OCI-LY1 (cell line): Measurements from ENCODE around the gene CNNM1.

ENCODE experiments used
- H2AFZ ChIP-seq: fragments of 200-600 bp; sonication (generic), shearing (Covaris generic); 2 replicates; pipeline ENCODE4 v1.6.0; 2014; ENCODE audit warnings: antibody characterized with exemption, mild to moderate bottlenecking, low read length
- H3F3A ChIP-seq: fragments of 200-600 bp; sonication (generic), shearing (Covaris generic); 2 replicates; pipeline ENCODE4 v1.6.0; 2014; ENCODE audit warnings: mild to moderate bottlenecking, antibody characterized with exemption, low read length, moderate library complexity; ENCODE audit not compliant: insufficient read depth
- H3K27ac ChIP-seq: fragments of 200-600 bp; sonication (generic); 2 replicates; pipeline ENCODE4 v1.5.1; 2014; ENCODE audit warnings: low read length, mixed run types, mild to moderate bottlenecking, low read depth; ENCODE audit not compliant: poor library complexity, severe bottlenecking
- H3K27me3 ChIP-seq: fragments of 200-600 bp; sonication (generic); 2 replicates; pipeline ENCODE4 v1.6.0; 2014; ENCODE audit warnings: antibody characterized with exemption, mild to moderate bottlenecking, low read length, moderate library complexity; ENCODE audit not compliant: insufficient read depth
- H3K36me3 ChIP-seq: fragments of 200-600 bp; sonication (generic); 2 replicates; pipeline ENCODE4 v1.6.1; 2014; ENCODE audit warnings: mild to moderate bottlenecking, antibody characterized with exemption, low read length, moderate library complexity, mixed read lengths; ENCODE audit not compliant: insufficient read depth
- H3K4me1 ChIP-seq: fragments of 200-600 bp; sonication (generic); 2 replicates; pipeline ENCODE4 v1.5.1; 2014; ENCODE audit warnings: mild to moderate bottlenecking, low read length, moderate library complexity; ENCODE audit not compliant: insufficient read depth, severe bottlenecking
- H3K4me2 ChIP-seq: fragments of 200-600 bp; sonication (generic), shearing (Covaris generic); 2 replicates; pipeline ENCODE4 v1.6.1; 2014; ENCODE audit warnings: low read length
- H3K4me3 ChIP-seq: fragments of 200-600 bp; sonication (generic); 2 replicates; pipeline ENCODE4 v1.5.1; 2014; ENCODE audit warnings: low read length, low read depth, mild to moderate bottlenecking, mixed read lengths; ENCODE audit not compliant: poor library complexity, severe bottlenecking
- H3K79me2 ChIP-seq: fragments of 200-600 bp; shearing (Covaris generic); 2 replicates; pipeline ENCODE4 v1.6.1; 2016; ENCODE audit warnings: mixed run types, low read length, mixed read lengths; ENCODE audit not compliant: insufficient read depth
- H3K9ac ChIP-seq: fragments of 200-600 bp; sonication (generic), shearing (Covaris generic); 2 replicates; pipeline ENCODE4 v1.6.1; 2014; ENCODE audit warnings: mild to moderate bottlenecking, low read length, mixed read lengths
- H3K9me2 ChIP-seq: fragments of 200-600 bp; sonication (generic), shearing (Covaris generic); 2 replicates; pipeline ENCODE4 v1.6.1; 2014; ENCODE audit warnings: low read depth, mild to moderate bottlenecking, low read length, mixed read lengths
- H3K9me3 ChIP-seq: fragments of 200-600 bp; shearing (Covaris generic); 2 replicates; pipeline ENCODE4 v1.6.1; 2014; ENCODE audit warnings: low read length, mixed read lengths
- H4K20me1 ChIP-seq: fragments of 200-600 bp; sonication (generic), shearing (Covaris generic); 2 replicates; pipeline ENCODE4 v1.6.0; 2016; ENCODE audit warnings: mild to moderate bottlenecking, low read length; ENCODE audit not compliant: insufficient read depth
- EZH2 ChIP-seq: fragments of 200-600 bp; sonication (generic), shearing (Covaris generic); IDR thresholded peaks from 2 replicates; pipeline ENCODE4 v1.8.0; 2017; ENCODE audit warnings: borderline replicate concordance, mixed run types, mild to moderate bottlenecking, antibody characterized with exemption, low read length, moderate library complexity, mixed read lengths
- TF ChIP-seq, protein P1 (sequence below): fragments of 200-600 bp; sonication (generic), shearing (Covaris generic); IDR thresholded peaks from 2 replicates; pipeline ENCODE4 v1.5.1; 2017; ENCODE audit warnings: mild to moderate bottlenecking, antibody characterized with exemption, low read length, moderate library complexity, mixed read lengths

CNNM1 gene

DNA sequence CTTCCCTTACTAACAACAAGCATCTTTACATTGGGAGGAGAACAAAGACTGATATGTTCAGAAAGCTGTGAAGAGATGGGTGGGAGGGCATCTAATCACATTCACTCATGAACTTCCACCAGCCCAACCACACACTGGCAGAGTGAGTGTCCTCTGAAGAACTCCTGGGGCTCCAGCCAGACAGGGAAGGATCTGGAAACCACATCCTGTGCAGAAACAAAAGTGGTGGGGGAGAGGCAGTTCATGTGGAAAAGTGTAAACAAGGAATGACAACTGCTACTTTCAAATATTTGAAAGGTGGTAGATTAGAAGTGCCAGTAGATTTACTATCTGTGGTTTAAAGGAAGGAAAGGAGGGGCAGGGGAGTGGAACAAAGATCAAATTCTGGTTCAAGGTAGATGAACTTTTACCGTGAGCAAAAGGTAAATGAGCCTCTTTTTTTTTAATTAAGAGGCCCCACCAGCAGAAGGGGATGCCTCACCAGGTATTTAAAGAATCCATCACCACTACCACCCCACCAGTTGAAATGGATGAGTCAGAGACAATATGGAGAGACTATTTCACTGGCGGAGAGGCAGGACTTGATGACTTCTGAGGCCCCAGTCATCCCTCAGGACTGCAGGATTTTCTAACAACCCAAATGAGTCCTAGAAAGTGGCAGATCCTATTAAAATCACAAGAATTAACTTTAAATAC is 66.7 kb downstream of the CNNM1 start:
- no peak overlapping the region for H3K9ac ChIP-seq
- H4K20me1 ChIP-seq, result no peaks in the 10 kb centered on the region
- no peak for TF ChIP-seq EZH2
- TF ChIP-seq, protein P1, sequence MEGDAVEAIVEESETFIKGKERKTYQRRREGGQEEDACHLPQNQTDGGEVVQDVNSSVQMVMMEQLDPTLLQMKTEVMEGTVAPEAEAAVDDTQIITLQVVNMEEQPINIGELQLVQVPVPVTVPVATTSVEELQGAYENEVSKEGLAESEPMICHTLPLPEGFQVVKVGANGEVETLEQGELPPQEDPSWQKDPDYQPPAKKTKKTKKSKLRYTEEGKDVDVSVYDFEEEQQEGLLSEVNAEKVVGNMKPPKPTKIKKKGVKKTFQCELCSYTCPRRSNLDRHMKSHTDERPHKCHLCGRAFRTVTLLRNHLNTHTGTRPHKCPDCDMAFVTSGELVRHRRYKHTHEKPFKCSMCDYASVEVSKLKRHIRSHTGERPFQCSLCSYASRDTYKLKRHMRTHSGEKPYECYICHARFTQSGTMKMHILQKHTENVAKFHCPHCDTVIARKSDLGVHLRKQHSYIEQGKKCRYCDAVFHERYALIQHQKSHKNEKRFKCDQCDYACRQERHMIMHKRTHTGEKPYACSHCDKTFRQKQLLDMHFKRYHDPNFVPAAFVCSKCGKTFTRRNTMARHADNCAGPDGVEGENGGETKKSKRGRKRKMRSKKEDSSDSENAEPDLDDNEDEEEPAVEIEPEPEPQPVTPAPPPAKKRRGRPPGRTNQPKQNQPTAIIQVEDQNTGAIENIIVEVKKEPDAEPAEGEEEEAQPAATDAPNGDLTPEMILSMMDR, result no peak
- no peak overlapping the region for H3K4me3 ChIP-seq
- H3K4me1 ChIP-seq, result no peaks in the 10 kb centered on the region
- H3F3A ChIP-seq, result no peaks in the 10 kb centered on the region
- no peak overlapping the region for H2AFZ ChIP-seq
- no peaks in the 10 kb centered on the region for H3K9me3 ChIP-seq
- no peak overlapping the region for H3K4me2 ChIP-seq
- H3K79me2 ChIP-seq, result no peaks in the 10 kb centered on the region
- H3K27me3 ChIP-seq, result no peaks in the 10 kb centered on the region
- H3K27ac ChIP-seq, result no peak overlapping the region
- 0 out of 2 replicates have a peak, but pooled peaks cover 3% of the 10 kb centered on the region for H3K36me3 ChIP-seq
- no peaks in the 10 kb centered on the region for H3K9me2 ChIP-seq

DNA sequence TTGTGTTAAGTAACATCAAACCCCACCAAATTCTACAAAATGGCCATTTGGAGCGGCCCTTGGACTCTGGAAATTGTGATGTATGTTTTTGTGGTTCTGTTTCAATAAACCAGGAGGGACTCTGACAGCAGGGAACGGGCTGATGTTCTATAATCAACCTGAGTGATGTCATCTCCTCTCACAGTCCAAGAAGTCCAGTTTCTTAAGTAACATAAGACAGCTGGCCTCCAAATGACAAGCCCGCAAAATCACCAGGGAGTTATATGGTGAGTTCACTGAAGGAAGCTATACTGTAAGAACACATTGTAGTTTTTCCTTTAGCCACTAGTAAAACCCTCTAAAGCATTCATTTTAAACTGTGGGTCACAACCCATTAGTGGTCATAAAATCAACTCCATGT is 67.3 kb downstream of the CNNM1 start:
- TF ChIP-seq EZH2, result no peak
- TF ChIP-seq, protein P1, result no peak
- H3K36me3 ChIP-seq, result 0 out of 2 replicates have a peak, but pooled peaks cover 3% of the 10 kb centered on the region
- H3K4me3 ChIP-seq, result no peak overlapping the region

DNA sequence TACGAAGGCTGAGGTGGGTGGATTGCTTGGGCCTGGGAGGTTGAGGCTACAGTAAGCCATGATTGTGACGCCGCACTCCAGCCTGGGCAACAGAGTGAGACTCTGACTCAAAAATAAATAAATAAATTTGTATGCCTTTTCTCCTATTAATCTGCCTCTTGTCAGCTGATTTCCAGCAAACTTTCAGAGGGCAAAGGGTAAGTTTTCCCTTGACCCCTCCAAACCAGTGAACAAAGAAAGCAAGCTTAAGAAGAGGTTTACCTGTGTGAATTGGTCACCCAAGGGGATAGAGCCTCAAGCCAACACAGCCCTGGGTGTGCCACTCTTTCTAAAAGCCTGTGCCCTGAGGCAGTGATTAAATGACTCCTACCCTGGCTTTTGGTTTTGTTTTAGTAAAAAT is 70.5 kb downstream of the CNNM1 start:
- Histone ChIP-seq H3K79me2 (no peaks in the 10 kb centered on the region), H3K27ac (no peak overlapping the region), H4K20me1 (no peaks in the 10 kb centered on the region), H3K9me2 (no peaks in the 10 kb centered on the region), H3K27me3 (no peaks in the 10 kb centered on the region), H3K4me3 (no peak overlapping the region), H3K36me3 (peaks cover 12% of the 10 kb centered on the region), H2AFZ (no peak overlapping the region), H3K9me3 (no peaks in the 10 kb centered on the region), H3F3A (no peaks in the 10 kb centered on the region), H3K9ac (no peak overlapping the region), H3K4me2 (no peak overlapping the region), H3K4me1 (no peaks in the 10 kb centered on the region)
- TF ChIP-seq, protein P1, result no peak
- TF ChIP-seq EZH2, result no peak

More for the DNA sequence above, 67.3 kb downstream of the CNNM1 start:
- Histone ChIP-seq H3K9ac (no peak overlapping the region), H3K9me2 (no peaks in the 10 kb centered on the region), H3F3A (no peaks in the 10 kb centered on the region), H3K4me1 (no peaks in the 10 kb centered on the region), H4K20me1 (no peaks in the 10 kb centered on the region), H3K4me2 (no peak overlapping the region), H3K79me2 (no peaks in the 10 kb centered on the region), H2AFZ (no peak overlapping the region), H3K9me3 (no peaks in the 10 kb centered on the region), H3K27ac (no peak overlapping the region), H3K27me3 (no peaks in the 10 kb centered on the region)
